Measurements from ENCODE around the gene IQCF6.

- TF ChIP-seq CTCF (IDR thresholded peaks at IDR 0.05), result no peak
- no peak for TF ChIP-seq POLR2A (IDR thresholded peaks at IDR 0.05)
These were observed 19.4 kb upstream of the IQCF6 start for GRCh38 chr3:51798411-51798963.

All from suprapubic skin (tissue), 3 donors.